GM19372 (cell line): ENCODE data around the gene PCDH1.

ENCODE experiments used
- ATAC-seq: cut with Tn5 transposase; IDR thresholded peaks from one replicate; pipeline ENCODE4 v1.9.1; 2021; ENCODE audit warnings: mild to moderate bottlenecking, low read depth, moderate library complexity; ENCODE audit not compliant: unreplicated experiment

The PCDH1 gene

DNA sequence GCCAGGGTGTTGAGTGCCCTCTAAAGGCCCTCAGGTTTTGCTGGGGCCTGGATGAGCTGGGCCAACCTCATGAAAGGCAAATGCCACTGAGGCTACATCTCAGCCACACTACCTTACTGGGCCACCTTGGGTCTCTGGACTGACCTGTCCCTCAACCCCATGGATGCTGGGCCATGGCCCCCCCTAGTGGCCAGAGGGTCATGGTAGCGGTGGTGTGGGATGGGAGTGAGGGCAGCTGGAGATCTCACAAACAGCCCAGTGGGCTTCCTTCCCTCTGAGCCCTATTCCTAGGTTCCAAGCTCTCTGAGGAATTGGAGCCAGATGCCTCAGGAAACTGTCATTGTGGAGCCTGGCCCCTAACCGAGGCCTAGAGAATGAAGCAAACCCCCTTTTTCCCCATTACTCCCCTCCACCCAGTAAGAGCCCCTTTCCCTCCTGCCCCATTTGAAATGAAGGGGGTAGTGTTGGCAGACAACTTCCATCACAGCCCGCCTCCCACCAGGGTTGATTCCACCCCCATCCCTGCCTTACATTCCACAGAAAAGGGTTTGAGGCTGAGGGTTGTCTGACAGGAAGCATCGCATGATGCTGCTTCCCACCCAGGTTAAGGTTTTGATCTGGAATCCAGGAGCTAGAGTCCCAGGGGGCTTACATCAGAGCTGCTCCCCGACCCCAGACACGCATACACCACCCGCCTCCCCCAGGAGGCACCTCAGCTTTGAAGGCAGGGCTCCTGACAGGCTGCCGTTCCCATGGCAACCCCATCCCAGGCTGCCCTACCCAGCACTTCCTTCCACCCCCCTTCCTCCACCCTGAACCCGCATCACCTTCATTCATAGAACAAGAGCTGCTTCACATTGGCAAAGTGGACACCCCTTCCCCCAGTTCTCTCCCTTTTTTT is 63.9 kb downstream of the PCDH1 start:
- ATAC-seq, result no peak

DNA sequence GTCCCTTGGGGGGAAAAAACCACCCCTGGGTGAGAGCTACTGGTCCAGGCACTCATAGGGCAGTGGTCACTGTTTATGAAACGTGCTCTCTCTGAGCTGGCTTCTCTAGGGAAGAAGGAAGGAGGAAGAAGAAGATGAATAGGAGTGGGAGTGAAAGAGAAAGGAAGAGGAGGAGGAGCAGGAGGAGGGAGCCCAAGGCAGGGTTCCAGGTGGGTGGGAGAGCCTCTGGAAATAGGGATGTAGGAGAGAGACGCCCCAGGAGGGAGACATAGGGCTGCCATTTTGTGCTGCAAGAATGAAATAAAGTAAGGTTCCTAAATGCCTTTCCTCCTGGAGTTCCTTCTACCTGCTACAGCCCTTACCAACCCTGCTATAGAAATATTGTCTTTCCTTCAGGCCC is 65.7 kb downstream of the PCDH1 start:
- ATAC-seq, result no peak

DNA sequence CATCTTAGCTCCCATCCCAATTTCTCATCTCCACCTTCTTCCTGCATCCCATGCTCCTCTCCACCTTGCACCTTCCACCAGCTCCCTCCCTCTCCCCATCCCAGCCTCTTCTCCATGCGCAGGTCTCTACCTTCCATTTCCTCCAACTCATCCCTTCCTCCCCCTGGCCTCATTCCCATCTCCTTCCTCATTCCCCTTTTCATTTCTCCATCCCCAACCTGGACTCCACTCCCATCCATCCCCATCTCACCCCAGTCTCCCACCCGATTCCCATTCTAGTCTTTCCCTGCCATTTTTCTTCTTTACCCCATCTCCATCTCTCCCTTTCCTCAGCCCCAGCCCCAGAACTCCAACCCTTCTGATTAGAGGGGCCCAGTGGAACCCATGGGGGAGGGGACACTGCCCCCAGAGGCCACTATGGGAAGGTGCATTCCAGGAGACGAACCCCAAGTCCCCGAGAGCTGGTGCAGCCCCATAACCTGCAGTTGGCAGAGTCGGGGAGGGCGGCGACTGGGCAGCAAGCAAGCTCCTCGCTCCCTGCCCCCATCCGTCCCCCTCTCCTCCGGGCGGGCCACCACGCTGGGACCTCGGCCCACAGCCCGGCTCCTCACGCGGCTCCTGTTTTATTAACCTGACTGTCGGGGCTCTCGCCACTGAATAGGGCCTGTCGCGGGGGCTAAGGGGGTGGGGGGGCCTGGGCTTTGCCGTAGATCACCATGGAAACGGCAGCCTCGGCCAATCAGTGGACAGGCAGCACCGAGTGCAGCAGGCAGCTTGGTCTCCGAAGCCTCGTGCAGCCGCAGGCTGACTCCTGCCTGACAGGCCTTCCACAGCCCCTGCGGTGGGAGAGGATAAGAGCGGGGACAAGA is 66.7 kb downstream of the PCDH1 start:
- no peak for ATAC-seq

DNA sequence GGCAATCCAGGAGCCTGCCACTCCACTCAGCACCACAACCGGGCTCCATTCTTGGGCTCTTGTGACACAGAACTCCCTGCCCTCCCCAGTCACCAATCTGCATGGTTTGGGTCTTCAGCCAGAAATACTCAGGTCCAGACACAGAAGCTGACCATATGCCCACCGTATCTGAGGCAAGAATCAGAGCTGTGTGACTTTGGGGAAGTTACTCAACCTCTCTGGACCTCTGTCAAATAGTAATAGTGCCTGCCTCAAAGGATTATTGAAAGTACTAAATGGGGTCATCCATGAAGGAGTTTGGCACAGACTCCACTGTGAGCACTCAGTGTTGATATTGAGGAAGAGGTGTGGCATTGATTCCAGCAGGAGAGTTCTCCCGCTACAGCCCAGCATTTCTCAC is 67.5 kb downstream of the PCDH1 start:
- no peak for ATAC-seq

DNA sequence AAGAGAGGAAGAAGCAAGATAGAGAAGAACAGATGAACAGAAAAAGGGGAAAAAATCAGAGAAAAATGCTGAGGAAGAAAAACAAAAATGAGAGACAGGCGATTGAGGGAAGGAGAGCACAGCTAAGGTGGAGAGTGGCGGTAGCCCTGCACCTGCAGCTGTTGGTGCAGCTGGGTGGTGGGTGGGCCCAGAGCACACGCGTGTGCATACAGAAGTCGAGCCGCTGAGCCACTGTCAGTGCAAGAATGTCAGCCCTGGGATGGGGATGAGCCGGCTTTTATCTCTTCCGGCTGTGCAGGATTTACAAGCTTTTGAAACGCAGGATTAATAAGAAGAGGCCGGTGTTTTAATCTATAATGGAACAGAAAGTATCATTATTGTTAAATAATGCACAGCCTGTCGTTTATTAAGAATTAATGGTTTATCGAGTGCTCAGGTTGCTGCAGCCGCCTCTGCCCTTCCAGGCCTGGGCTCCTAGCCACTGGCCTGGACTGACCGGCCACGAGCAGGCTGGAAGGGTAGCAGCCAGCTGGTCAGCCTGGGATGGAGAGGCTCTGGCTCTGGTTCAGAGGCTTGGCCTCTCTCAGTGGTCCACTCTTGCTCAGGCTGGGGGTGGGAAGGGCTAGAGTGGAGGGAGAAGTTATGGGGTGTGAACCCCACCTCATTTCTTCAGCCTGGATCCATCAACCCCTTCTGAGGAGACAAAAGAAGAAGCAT is 68.7 kb downstream of the PCDH1 start:
- ATAC-seq, result no peak

DNA sequence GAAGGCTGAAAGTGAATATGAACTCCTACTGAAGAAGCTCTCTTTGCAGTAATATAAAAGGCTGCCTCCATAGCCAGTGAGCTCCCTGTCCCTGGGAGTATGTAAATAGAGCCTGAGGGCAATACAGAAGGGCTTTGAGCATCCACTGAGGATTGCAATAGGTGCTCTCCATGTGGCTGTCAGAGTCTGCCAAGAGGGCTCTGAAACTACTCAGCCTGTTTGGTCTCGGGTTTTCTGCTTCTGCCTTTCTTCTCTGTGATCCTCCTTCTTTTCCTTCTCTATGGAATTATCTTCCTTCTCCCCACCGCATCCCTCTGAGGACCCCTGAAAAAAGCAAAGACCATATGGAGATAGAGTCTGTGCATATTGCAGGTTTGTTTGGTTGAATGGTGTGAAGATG is 69.4 kb downstream of the PCDH1 start:
- ATAC-seq, result no peak

DNA sequence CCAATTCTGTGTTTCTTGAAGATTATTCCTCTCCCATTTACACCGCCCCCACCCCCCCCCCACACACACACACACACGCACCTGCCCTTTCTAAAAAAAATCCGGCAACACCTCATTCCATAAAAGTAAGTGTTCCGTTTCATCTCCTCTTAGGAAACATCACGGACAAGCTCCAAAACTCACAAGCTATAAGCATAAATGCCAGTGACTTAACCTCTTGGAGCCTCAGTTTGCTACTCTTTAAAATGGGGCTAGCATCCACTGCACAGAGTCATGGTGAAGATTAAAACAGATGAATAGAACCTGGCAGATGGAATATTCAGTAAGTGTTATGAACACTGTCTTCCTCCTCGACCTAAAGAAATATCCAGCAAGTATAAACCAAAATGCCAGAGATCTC is 70.5 kb downstream of the PCDH1 start:
- ATAC-seq, result no peak

DNA sequence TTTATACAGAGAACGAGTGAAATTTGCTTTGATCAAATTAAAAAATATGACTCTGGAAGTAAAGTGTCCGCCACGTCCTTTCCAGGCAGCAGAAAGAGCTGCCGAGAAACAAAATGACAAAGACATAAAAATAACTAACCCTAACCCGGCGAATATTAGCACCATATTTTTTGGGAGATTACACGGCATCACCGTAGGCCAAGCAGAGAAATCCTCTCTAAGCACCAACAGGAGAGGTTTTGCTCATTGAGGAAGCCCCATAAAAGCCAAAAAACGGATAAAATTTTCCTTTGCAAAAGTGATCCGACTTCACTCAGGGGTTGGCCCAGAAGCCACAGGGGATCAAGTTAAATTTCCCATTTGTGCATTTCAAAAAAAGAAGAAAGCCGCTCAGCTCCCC is 70.9 kb downstream of the PCDH1 start:
- no peak for ATAC-seq

DNA sequence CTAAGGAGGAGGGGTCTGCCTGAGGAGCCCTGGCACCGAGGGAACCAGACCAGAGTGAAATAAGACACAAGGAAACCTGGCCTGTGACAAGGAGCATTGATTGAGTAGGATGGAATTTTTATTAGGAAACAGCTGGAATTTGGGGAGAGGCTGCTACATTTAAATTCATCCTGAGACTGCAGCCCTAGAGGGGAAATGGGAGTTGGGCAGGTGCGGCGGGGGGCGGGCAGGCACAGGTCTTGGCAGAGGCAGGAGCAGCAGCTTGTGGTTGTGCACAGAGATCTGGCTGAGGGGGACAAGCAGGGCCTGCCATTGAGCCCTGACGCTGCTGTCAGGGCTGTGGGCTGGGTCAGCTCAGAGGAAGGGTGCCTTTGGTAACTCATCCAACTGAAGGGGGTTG is 71.6 kb downstream of the PCDH1 start:
- no peak for ATAC-seq

DNA sequence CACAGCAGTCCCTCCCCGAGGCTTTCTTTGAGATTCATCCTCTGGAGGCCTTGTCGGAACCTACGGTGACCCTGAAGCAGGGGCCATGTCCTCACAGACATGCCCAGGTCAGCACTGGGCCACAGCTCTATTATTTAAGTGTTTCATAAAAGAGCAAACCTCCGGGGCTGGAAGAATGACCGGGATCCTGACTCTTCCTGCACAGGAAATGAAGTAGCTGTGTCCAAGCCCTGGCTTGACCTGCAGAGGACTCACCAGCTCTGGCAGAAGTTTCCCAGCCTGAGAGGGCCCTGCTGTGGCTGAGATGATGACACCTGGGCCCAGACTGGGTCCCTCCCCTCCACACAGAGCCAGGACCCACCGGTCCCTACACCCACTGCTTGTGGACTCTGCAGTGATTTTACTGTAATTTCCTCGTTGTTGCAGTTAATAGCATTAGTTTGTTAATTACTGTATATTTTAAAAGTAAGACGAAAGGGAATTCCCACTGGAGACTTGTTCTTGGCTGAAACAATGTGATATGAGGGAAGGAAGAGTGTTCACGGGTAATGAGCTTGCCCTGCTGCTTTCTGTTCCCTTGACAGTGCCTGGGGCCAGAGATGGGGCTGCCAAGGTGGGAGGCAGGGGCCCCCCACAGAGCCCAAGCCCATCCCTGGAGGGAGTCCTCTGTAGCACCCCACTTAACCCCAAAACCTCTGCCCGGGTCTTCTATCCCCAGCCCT is 72.2 kb downstream of the PCDH1 start:
- no peak for ATAC-seq

DNA sequence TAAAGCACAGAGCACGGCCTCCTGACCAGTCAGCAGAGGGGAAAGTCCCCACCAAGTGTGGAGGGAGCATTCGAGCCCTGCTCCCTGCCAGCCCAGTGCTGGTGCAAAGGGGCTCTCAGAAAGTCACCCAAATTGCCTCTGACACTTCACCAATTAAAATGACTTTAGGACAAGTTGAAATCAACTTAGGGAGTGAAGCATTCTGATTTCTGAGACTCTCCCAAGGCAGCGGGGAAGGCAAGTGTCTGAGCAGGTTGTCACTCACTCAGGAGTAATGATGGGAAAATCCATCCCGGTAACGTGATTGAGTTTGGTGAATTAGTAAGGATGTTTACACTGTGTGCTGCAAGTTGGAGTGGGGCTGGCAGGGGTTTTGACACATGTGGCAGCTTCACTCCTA is 73.7 kb downstream of the PCDH1 start:
- no peak for ATAC-seq
